Mesodermal cell (in vitro differentiated cells): Measurements from ENCODE around the gene DSG1.

Source experiments
- H3K27ac ChIP-seq: 2 replicates; pipeline ENCODE4 v1.7.0; 2013; ENCODE audit warnings: mild to moderate bottlenecking, low read depth, low read length, moderate library complexity; ENCODE audit not compliant: severe bottlenecking
- H3K36me3 ChIP-seq: 2 replicates; pipeline ENCODE4 v1.7.1; 2013; ENCODE audit warnings: mild to moderate bottlenecking, low read length, moderate library complexity; ENCODE audit not compliant: control insufficient read depth, insufficient read depth
- H3K4me1 ChIP-seq: one replicate; pipeline ENCODE4 v1.7.1; 2013; ENCODE audit warnings: mild to moderate bottlenecking, low read length; ENCODE audit not compliant: insufficient read depth, control insufficient read depth, poor library complexity, severe bottlenecking
- H3K4me3 ChIP-seq: 2 replicates; pipeline ENCODE4 v1.7.0; 2013; ENCODE audit warnings: low read length, control low read depth, mild to moderate bottlenecking; ENCODE audit not compliant: insufficient read depth, poor library complexity, severe bottlenecking; ENCODE audit errors: extremely low read depth
- H3K9me3 ChIP-seq: 2 replicates; pipeline ENCODE4 v1.7.1; 2013; ENCODE audit warnings: mild to moderate bottlenecking, low read length, moderate library complexity; ENCODE audit not compliant: control insufficient read depth
- WGBS, 2 experiments: methylation state at CpG; one replicate each; pipeline ENCODE4 v1.1.5; 2013; ENCODE audit warnings: missing lambda C conversion rate in 2 of 2; ENCODE audit not compliant: insufficient coverage in 2 of 2; 5-methylcytosine and 5-hydroxymethylcytosine counted together

Gene DSG1

DNA sequence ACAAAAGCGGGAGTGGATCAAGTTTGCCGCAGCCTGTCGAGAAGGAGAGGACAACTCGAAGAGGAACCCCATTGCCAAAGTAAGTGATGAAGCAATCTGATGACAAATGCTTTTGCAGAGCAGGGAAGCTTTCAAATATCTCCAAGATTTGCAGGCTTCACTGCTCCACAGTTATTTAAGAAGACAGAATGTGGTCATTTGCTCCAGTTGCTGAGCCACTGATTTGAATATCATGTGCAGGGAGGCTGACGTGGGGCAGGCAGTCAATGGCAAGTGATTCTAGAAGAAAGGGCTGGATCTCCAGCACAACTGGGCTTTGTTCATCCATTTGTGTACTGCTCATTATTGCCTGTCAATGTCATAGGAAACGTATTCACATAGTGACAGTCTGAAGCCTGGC is 68.8 kb downstream of the DSG1 start:
- Histone ChIP-seq H3K27ac (no peak overlapping the region), H3K4me1 (no peaks in the 10 kb centered on the region), H3K9me3 (no peaks in the 10 kb centered on the region), H3K4me3 (no peak overlapping the region), H3K36me3 (no peaks in the 10 kb centered on the region)
- 87 to 92% methylated on average over 6 of the region's 6 CpGs for WGBS, 2 experiments

DNA sequence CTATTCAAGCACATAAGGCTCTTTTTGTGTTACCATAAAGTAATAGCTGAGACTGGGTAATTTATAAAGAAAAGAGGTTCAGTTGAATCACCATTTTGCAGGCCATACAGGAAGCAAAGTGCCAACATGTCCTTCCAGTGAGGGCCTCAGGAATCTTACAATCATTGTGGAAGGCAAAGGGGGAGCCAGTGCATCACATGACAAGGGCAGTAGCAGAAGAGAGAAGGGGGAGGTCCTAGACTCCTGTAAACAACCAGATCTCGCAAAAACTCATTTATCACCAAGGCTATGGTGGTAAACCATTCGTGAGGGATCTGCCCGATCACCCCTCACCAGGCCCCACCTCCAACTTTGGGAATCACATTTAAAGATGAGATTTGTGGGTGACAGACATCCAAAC is 75.3 kb downstream of the DSG1 start:
- H3K4me3 ChIP-seq, result no peak overlapping the region
- no peak overlapping the region for H3K27ac ChIP-seq
- no CpG with 5 or more reads among the region's 3 CpGs for WGBS, 2 experiments
- H3K9me3 ChIP-seq, result no peaks in the 10 kb centered on the region
- H3K4me1 ChIP-seq, result no peaks in the 10 kb centered on the region
- no peaks in the 10 kb centered on the region for H3K36me3 ChIP-seq

- no peaks in the 10 kb centered on the region for H3K9me3 ChIP-seq
- H3K27ac ChIP-seq, result peak overlapping the region; percentile 60
- peaks cover 3% of the 10 kb centered on the region for H3K4me1 ChIP-seq
- WGBS, 2 experiments, result 81 to 100% methylated on average over 3 to 4 of the region's 6 CpGs
- H3K4me3 ChIP-seq, result no peak overlapping the region
- no peaks in the 10 kb centered on the region for H3K36me3 ChIP-seq
Measured at GRCh38 chr18:31396796-31397612, 79.0 kb downstream of the DSG1 start.

DNA sequence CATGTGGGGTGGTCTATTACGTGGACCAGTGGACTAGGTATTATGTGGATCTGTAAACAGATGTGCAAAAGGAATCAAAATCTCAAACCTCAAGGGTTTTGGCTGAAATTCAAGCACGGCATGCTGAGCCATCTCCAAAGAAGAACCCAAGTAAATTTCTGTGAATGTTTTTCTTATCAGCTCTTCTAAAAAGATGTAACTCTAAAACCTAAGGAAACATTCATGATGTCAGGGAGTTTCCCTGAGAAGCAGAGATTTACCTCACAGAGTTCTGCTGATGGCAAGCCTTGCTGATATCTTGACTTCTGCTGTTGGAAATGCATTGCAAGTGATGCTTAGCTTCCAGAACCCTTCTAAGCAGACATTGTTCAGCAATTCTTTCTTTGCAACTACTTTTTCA is 80.2 kb downstream of the DSG1 start:
- H3K4me3 ChIP-seq, result no peak overlapping the region
- H3K36me3 ChIP-seq, result no peaks in the 10 kb centered on the region
- H3K4me1 ChIP-seq, result peaks cover 3% of the 10 kb centered on the region
- 86 to 100% methylated on average over 1 of the region's 2 CpGs for WGBS, 2 experiments
- no peaks in the 10 kb centered on the region for H3K9me3 ChIP-seq
- H3K27ac ChIP-seq, result peak overlapping the region; percentile 39

DNA sequence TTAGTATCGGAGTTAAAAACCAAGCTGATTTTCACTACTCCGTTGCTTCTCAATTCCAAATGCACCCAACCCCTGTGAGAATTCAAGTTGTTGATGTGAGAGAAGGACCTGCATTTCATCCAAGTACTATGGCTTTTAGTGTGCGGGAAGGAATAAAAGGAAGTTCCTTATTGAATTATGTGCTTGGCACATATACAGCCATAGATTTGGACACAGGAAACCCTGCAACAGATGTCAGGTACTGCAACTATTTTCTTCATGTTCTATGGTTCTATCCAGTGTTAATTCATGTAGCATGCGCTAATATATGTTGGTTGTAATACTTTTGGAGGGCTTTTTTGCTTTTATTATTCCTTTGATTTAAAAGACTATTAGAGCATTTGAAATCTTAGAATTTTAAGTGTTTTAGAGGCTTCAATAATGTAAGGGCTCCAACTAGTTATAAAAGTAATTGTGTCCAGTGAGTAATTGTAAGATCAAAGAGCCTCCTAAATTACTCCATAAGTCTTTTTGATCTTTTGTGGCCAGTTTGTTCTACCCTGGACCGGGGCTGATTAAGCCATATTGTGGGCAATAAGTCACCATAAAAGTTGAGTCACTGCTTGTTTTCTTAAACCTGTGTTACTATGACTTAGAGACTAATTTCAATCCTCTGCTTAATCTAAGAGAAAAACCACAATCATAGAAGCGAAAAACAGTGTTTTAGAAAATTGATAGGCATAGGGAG is 81.5 kb downstream of the DSG1 start:
- H3K27ac ChIP-seq, result peak overlapping the region; percentile 71
- peaks cover 3% of the 10 kb centered on the region for H3K4me1 ChIP-seq
- H3K4me3 ChIP-seq, result no peak overlapping the region
- no peaks in the 10 kb centered on the region for H3K9me3 ChIP-seq
- WGBS, 2 experiments, result 100% methylated on average over 1 of the region's 6 CpGs; no CpG with 5 or more reads in 1 of the 2 experiments
- H3K36me3 ChIP-seq, result no peaks in the 10 kb centered on the region

DNA sequence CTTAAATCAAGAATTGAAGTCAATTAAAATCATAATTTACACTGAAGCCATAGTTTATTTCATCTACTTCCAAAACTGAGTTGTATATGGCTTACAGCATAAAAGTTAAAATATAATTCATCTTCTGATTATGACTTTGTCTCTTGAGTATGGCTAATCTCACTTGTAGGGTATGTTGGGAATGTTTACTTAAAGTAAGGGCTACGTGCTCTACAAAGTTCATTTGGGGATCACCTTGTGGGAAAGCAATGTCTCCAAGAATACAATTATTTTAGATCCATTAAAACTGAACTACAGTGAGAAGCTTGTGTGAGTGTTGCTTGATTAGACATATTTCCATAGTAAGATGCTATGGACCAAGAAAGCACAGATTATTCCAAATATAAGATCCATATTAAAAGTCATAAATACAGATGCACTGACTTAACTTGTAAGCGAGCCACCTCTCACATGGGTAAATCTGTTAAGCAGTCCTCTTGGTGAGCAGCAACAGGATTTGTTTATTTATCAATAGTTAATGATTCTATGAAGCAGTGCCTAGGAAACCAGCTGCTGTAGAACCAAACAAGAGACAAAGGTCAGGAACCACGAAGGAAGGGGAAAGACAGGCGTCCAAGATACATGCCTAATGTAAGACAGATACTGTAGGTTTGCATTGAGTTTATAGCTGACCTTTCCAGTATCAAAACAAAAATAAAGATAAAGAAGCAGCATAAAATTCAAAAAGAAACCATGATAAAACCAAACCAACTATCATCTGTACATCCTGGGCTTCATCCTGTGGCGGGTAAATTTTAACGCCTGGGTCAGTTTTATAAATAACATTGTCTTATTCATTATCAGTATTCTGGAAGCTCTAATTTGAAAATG is 83.4 kb downstream of the DSG1 start:
- H3K4me3 ChIP-seq, result no peak overlapping the region
- H3K9me3 ChIP-seq, result no peaks in the 10 kb centered on the region
- H3K36me3 ChIP-seq, result no peaks in the 10 kb centered on the region
- peaks cover 3% of the 10 kb centered on the region for H3K4me1 ChIP-seq
- 100% methylated on average over 2 of the region's 6 CpGs; no CpG with 5 or more reads in 1 of the 2 experiments for WGBS, 2 experiments
- H3K27ac ChIP-seq, result no peak overlapping the region

GRCh38 chr18:31402026-31402373 is 84.0 kb downstream of the DSG1 start:
- H3K27ac ChIP-seq, result no peak overlapping the region

DNA sequence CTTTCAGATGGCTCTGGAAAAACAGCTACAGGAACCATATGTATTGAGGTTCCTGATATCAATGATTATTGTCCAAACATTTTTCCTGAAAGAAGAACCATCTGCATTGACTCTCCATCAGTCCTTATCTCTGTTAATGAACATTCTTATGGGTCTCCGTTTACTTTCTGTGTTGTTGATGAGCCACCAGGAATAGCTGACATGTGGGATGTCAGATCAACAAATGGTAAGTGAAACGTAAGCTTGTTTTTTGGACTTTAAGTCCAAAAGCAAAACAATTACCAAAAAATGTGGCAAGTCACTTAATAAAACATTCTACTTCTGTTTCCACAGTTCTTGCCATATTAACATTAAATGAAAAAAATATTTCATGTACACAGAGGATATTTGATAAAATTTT is 85.4 kb downstream of the DSG1 start:
- Histone ChIP-seq H3K27ac (no peak overlapping the region), H3K4me3 (no peak overlapping the region), H3K4me1 (peaks cover 3% of the 10 kb centered on the region), H3K9me3 (no peaks in the 10 kb centered on the region), H3K36me3 (no peaks in the 10 kb centered on the region)
- WGBS, 2 experiments, result 60 to 80% methylated on average over 1 of the region's 2 CpGs

More at GRCh38 chr18:31402026-31402373, 84.0 kb downstream of the DSG1 start:
- Histone ChIP-seq H3K4me3 (no peak overlapping the region), H3K4me1 (peaks cover 3% of the 10 kb centered on the region), H3K36me3 (no peaks in the 10 kb centered on the region), H3K9me3 (no peaks in the 10 kb centered on the region)
